ENCODE measurements around the gene EFR3B.
A peak's percentile ranks its signal among the peaks of the same experiment; 100 is the strongest.
"Not testable (repeated sequence)": the region's sequence is repeated elsewhere in the genome, so short reads cannot be mapped to it uniquely, and the experiment has no call there.

The EFR3B gene

DNA sequence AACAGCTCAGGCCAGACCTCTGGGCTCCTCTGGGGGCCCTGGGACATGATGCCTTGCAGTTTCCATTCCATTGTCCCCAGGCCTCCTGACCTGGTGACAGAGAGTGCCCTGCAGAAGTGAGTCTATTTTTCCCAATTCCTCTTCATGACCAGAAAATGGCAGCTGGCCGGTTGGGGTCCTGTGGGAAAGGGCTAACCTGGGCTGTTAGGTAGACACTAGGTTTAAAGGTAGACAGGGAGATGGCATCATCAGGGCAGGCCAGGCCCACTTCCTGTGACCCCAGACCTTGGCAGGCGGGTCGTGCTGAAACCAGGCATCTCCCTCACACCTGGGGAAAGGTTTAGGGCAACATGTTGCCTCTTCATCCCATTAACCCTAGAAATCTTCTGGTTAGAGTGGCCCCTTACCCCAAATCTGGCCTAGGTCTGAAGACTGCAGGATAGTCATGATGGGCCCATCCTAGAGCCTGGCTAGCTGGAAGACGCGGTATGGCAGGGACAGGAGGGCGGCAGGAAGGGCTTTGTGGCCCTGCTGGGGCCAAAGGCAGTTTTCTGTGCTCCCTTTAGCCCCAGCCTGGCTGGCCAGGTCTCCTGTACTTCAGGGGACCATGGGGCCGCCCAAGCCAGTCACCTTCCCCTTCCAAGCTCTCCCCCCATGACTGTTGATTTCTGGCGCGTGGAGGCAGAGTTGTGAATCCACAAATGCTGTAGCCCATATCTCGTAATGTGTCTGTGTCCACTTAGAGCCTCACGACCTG lies 116.4 kb downstream of the EFR3B start:
- DNase-seq: no peak

DNA sequence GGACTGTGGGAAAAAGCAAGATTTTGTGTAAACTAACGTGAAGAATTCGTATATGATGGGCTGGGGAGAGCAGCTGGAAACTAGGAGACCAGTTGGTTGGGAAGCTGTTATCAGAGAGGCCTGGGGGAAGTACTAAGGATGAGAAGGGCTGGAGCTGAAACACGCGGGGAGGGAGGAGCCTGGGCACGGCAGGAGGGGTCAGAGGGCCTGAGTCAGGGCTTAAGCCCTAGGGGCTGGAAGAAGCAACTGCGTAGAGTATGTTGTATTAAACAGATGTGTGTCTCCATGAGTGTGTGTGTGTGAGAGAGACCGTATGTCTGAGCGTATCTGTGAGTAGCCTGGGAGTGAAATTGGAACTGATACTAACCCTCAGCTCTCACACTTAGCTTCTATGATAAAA lies 118.1 kb downstream of the EFR3B start:
- DNase-seq: no peak

DNA sequence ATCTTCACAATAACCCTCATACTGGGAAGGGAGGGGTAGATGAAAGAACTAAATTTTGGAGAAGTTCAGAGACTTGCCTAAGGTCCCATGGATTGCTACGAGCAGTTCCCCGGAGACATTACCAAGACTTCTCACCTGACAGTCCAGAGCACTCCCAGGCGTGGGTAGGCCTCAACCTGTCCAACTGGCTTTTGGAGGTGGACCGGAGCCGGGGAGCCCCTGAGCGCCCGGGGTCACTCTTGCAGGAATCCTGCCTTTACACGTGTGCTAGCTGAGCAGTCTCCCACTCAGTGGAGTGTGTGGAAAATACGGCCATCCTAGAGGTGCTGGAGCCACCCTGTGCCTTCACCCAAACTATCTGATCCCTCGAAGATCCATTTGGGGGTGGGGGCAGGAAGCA lies 118.5 kb downstream of the EFR3B start:
- DNase-seq: no peak

DNA sequence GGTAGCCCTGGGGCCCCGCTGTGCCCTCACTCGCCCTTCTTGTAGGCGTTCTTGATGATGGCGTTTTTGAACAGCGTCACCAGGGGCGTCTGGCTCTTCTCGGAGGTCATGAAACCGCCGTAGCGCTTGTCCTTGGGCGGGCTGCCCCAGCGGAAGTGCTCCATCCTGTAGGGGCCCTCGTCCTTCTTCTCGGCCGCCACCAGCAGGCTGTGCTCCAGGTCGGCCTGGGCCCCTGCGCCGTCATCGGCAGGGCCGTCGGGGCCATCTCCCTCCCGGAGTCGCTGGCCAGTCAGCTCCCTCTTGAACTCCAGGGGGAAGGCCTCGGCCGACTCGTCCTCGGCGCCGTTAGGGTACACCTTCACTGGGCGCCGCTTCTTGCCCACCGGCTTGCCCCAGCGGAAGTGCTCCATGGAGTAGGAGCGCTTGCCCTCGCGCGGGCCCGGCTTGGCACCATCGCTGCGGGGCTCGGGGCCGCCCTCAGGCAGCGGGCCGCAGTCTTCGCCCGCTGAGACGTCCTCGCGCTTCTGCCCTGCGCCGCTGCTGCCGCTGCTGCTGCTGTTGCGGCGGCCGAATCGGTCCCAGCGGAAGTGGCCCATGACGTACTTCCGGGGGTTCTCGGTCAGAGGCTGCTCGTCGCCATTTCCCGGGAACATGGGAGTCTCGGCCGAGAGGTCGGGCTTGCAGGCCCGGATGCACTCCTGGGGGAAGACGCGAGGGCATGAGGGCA lies 119.3 kb downstream of the EFR3B start:
- DNase-seq: no peak

DNA sequence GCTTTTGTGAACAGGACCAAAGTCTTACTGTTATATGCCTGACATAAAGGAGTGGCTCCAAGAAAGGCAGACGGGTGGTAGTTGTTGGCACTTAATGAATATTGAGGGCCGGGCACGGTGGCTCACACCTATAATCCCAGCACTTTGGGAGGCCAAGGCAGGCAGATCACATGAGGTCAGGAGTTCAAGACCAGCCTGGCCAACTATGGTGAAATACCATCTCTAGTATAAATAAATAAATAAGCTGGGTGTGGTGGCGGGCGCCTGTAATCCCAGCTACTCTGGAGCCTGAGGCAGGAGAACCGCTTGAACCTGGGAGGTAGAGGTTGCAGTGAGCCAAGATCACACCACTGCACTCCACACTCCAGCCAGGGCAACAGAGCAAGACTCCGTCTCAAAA lies 120.2 kb downstream of the EFR3B start:
- not testable (repeated sequence) for DNase-seq

DNA sequence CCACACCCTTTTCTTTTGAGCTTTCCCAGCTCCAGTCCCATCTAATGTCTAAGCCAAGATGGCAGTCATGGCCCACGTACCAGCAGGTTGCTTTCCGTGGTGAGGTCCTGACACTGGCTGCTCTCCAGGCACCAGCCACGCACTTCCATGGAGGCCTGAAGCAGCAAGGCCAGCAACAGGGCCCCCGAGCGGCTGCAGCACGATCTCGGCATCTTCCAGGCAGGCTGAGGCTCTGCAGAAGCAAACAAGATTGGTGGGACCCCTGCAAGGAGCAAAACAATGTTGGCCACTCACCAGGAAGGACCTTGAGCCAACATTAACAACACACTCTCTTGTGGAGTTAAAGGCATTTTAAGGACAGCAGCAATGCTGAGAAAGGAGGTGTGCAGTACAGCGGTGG lies 122.7 kb downstream of the EFR3B start:
- no peak for DNase-seq

DNA sequence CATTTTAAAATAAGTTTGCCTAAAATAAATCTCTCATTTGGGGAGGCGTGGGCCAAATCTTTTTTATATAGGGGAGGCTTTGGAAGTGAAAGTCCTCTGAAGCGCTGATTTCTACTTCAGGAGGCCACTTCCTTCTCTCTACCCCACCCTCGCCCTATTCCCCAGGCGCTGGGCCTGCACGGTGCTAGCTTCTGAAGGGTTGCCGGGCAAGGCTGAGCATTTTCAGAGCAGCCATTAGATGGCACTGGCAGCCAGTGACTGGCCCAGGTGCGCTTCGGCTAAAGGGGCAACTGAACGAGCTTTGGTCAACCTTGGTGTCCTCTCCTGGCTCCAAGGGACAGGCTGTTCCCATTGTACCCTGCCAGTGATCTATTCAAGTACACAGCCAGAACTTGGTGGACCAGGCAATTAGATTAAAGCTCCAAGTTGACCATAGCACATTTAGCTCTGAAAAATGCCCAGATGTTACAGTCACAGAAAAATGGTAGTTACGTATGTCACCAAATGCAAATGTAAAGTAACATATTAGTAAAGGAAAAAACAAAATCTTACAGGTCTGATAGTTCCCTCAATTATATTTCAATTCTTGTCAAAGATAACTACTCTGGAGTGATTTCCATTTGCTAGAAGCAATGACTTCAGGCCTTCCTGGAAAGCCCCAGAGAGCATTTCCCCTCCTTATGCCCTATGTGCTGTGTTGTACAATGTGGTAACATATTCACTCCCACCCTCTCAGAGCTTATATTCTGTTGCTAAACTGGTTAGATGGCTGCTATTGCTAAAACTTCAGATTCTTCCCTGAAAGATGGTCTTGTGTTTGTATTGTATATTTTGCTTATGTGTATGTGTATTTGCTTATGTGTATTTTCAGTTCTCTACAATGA lies 124.4 kb downstream of the EFR3B start:
- peak; percentile 6 to 27 for DNase-seq

DNA sequence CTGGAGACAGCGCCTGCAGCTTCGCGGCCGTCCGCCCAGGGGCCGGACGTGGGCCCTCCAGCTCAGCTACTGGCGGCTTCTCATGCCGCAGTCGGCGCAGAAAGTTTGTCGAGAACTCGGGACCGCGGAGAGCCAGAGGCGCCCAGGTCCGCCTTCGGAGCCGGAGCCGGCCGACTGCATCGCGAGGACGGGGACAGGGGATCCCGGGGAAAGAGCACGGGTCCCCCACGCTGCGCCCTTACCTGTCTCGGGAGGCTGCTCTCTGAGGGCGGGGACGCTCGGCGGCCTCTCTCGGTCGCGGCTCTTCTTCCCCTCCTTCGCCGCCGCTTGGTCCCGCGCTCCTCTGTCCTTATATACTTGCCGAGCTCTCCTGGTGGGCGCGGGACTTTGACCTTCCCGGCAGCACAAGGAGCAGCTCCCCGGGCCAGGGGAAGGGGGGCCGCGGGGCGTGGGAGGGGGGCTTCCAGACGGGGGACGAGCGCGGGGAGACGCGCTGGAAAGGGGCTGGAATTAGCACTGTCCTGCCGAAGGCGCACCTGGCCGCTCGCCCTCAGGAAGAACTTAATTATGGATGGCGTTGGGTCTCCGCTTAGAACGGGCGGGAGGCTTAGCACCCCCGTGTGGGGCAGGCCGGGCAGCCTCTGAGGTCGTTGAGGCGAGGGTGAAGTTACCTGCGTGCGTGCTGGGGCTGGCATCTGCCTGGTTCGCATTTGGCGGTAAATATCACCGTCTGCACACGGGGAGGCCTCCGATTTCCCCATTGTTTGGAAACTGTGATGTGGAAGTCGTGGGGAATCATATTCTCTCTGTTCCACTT lies 126.6 kb downstream of the EFR3B start, which contains the start of gene POMC:
Gene POMC, minus strand, starts transcription at position 325 of the 817 bp plus-strand sequence. CDS start 3,808 bp downstream, outside the sequence.
- DNase-seq: no peak

DNA sequence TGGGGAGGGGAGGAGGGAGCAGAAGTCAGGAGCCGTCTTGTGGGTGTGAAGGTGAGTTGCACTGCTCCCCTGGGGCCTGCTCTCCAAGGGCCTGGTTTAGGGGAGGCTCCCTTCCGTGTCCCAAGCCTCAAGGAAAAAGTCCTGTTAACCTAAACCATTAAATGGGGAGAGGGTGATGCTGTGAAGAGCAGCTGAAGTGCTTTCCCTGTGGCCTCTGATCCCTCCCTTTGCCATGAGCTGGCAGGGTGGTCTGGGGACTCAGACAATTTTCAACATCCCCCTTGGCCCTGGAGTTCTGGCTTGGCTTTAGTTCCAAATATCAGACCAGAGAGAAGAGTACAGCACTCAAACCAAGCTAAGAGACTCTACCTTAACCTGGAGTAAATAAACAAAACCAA lies 127.2 kb downstream of the EFR3B start:
- DNase-seq: no peak

DNA sequence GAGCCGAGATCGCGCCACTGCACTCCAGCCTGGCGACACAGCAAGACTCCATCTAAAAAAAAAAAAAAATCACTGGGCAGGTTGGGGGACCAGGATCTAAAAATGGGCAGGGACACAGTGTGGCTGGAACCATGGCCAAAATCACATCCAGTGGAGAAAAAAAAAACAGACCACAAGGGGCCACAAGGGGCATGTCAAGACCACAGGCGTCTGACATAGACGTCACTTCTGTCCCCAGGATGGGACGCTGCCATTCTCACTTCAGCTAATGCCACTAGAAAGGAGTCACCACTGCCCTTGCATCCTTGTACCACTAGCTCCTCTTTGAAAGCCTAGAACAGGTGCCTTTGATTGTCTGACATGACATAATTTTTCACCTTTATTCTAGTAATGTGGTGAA lies 129.0 kb downstream of the EFR3B start:
- no peak for DNase-seq

DNA sequence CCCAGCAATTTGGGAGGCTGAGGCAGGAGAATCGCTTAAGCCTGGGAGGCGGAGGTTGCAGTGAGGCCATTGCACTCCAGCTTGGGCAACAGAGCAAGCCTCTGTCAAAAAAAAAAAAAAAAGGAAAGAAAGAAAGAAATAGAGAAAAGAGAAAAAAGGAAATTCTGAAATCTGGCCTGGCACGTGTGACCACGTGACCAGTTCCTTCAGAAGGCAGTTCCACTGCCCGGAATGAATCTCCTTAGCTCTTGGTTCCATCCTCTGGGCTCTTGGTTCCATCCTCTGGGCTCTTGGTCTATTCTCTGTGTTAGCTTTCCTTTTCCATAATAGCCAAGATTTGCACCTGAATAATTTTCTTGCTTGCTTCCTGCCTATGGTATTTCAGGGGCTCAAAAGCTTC lies 131.8 kb downstream of the EFR3B start:
- no peak for DNase-seq

DNA sequence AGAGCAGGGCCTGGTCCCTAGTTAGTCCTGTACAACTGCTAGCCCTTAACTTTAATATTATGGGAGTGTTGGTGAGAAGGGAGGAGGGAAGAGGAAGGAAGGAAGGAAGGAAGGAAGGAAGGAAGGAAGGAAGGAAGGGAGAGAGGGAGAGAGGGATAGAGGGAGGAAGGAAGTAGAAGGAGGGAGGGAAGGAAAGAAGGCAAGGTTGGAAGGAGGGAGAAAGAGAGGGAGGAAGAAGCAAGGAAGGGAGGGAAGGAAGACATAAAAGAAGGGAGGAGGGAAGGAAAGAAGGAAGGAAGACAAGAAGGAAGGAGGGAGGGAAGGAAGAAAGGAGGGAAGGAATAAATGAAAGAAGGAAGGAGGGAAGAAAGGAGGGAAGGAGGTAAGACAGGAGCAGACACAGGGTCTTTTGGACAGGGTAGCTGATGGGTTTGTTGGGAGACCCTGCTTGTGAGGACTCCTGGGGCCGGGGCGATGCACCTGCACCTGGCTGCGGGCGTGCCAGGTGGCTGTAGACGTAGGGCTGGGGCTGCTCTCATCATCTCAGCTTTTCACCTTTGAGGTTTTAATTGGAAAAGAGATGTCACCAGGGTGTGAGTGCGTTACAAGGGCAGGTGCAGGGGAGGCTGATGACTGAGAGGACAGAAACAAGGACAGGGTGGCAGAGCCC lies 132.5 kb downstream of the EFR3B start:
- no peak for DNase-seq

DNA sequence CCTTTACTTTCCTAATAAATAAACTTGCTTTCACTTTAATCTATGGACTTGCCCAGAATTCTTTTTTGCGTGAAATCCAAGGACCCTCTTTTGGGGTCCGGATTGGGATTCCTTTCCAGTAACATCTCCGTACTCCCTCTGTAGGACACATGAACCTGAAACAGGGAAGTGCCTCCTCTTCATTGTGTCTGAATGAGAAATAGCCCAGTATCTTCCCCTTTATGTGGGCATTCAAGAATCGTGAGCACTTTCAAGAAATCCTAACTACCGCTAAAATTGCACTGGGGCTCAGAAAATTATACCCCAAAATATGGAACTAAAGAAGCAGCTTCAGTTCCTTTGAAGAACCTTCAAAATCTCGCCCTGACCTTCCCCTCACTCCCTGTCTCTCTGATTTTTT lies 134.3 kb downstream of the EFR3B start:
- no peak for DNase-seq

DNA sequence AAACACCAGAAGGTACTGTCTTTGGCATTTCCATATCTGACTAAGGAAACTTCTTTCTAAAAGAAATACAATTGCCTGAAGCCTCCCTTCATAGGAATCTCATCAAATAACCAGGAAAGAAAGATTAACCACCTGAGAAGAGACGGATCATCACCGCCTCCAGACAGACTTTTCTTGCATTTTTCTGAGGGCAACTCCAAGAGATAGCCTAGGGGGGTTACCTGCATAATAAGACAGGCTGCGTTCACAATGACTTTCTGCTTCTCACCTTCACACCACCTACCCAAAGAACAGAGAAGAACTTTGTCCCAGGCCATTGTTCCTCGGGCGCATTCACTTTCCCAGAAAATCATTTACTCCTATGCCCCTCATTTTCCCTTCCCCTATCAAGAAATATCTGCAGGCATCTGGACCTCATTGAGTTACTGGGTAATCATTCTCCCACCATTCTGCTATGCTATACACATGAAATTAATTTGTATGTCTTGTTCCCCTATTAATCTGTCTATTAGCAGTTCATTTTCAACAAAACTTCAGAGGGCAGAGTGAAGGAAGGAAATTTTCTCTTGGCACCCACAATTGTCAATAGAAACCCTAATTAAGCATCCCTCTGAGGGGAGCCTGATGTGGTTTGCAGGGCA lies 134.8 kb downstream of the EFR3B start:
- no peak for DNase-seq

DNA sequence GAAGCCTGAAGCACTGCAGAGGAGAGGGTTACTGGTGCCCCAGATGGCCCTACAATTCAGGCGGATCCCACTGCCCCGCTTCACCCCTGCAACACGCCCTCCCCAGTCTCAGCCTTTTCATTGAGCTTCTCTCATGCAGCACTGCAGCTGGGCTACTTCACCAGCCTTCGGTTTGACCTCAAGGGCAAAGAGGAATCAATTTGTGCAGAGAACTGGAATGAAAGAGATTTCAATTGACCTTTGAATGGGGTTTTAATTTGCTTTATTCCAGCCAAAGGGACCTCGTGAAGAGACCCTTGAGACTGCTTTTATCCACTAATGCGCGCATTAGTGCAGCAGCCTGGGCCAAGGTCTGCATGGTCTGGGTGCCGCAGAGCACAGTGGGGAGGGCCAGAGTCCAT lies 135.3 kb downstream of the EFR3B start:
- no peak for DNase-seq

DNA sequence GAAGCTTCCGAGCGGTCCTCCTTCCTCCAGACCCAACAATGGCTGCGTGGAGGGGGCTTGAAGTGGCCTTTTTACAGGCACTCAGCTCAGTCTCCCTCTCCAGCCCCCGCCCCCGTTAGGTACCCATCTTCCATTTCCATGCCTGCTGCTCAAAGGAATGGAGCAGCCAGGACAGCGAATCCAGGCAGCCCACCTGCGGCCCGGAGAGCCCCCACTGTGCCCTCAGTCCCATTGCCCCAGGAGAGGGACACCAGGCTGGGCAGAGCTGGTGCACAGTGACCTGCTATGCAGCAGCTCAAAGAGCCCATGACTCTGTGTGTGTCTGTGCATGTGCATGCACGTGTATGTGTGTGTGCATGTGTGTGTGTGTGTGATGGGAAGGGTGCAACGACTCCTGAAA lies 137.1 kb downstream of the EFR3B start:
- no peak for DNase-seq

DNA sequence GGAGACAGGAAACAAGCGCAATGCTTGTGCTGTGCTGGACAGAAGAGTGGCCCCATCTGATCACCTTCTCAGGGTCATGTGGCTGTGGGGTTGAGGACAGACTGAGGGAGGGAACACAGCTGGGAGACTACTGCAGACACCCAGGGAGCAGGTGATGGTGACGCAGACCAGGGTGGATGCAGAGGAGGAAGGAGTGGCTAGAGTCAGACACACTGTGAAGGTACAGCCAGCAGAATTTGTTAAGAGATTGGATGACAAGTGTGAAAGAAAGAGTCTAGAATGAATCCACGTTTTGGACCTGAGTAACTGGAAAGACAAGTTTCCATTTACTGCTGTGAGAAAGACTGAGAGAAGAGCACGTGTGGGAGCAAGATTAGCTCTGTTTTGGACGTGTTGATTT lies 142.4 kb downstream of the EFR3B start:
- no peak for DNase-seq

DNA sequence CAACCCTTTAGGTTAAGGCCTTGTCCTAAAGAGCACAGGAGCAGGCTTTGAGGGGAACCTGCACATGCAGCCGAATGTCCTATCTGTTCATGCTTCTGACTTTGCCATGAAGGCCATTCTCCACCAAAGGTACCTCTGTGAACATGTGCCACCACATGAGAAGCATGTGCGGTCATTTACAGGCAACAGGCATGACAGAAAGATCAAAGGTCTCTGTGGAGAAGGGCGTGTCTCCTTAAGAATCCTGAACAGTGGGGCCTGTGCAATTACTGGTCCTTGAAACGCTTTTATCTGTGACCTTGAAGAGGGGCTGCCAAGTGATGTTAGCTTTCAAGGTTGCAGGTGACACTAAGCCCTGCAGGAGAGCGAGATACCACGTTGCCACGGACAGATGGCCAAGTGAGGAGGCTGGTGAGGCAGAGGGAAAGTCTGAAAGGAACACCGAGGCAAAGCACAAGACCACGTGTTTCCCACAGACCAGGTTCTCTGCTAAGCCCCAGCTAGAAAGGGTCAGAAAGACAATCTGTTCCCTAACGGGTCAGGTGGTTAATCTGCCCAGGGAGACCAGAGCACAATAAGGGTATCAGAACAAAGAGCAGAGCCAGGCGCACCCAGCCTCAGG lies 146.0 kb downstream of the EFR3B start:
- no peak for DNase-seq

DNA sequence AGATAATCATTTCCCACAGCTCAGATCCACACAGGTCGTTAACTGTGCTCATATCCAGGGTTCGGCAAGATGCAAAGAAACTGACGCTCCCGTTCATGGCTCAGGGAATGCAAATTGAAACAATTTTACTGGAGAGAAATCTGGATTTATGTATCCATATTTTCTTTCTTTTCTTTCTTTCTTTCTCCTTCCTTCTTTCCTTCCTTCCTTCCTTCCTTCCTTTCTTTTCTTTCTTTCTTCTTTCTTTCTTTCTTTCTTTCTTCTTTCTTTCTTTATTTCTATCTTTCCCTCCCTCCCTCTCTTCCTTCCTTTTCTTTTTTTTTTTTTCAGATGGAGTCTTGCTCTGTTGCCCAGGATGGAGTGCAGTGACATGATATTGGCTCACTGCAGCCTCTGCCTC lies 146.5 kb downstream of the EFR3B start:
- DNase-seq: no peak

DNA sequence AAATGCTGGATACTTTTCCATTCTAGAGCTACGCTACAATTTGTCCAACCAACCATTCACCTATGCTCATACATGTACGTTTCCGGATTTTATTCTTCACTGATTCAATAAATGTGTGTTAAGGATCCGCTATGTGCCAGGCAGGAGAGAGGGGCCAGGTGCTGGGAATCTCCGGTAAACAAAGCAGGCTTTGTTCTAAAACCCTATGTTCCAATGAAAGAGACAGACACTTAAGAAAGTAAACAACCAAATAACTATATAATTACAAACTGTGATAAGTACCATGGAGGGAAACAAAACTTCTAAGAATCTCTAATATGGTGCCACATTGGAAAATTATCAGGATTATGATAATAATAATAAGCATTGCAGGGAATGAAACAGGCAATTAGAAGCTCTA lies 148.7 kb downstream of the EFR3B start:
- DNase-seq: no peak

DNA sequence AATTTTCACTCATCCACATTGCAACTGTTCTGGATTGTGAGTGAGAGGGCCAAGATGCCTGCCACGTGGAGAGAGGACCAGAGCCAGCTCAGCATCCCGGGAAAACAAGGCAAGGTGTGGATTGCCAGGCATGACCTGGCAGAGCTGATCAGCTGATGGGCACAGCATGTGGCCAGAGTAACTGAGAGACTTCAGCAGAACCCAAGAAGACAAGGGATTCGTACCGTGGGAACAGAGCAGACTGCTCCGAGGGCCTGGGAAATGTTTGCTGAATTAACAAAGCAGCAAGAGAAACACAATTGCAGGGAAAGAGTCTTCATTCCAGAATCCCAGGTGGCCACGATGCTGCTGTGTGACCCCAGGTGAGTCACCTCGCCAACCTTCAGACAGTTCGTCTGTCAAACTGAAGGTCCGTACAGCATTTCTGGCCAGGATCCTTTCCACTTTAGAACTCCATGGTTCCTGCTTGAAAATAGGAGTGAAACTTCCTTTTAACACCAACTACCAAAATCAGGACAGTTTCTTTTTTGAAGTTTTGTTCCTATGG lies 152.8 kb downstream of the EFR3B start:
- DNase-seq: no peak

All from AML-193 (cell line).